ENCODE data around the gene PLIN4.
A peak's percentile ranks its signal among the peaks of the same experiment; 100 is the strongest.

The PLIN4 gene

GRCh38 chr19:4506449-4507149, 11.7 kb downstream of the PLIN4 start:
- DNase-seq (ENCODE audit: low read depth in 1 of 2, low spot score in 1 of 2), result peak; percentile 34 to 36
- H3K27ac ChIP-seq (replicated peaks), result no peak overlapping the region; the same call in 1 of the 2 replicates
- H3K4me3 ChIP-seq (replicated peaks; ENCODE audit: insufficient read depth, low read length), result no peak overlapping the region
- TF ChIP-seq, protein P1, sequence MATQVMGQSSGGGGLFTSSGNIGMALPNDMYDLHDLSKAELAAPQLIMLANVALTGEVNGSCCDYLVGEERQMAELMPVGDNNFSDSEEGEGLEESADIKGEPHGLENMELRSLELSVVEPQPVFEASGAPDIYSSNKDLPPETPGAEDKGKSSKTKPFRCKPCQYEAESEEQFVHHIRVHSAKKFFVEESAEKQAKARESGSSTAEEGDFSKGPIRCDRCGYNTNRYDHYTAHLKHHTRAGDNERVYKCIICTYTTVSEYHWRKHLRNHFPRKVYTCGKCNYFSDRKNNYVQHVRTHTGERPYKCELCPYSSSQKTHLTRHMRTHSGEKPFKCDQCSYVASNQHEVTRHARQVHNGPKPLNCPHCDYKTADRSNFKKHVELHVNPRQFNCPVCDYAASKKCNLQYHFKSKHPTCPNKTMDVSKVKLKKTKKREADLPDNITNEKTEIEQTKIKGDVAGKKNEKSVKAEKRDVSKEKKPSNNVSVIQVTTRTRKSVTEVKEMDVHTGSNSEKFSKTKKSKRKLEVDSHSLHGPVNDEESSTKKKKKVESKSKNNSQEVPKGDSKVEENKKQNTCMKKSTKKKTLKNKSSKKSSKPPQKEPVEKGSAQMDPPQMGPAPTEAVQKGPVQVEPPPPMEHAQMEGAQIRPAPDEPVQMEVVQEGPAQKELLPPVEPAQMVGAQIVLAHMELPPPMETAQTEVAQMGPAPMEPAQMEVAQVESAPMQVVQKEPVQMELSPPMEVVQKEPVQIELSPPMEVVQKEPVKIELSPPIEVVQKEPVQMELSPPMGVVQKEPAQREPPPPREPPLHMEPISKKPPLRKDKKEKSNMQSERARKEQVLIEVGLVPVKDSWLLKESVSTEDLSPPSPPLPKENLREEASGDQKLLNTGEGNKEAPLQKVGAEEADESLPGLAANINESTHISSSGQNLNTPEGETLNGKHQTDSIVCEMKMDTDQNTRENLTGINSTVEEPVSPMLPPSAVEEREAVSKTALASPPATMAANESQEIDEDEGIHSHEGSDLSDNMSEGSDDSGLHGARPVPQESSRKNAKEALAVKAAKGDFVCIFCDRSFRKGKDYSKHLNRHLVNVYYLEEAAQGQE (IDR thresholded peaks at IDR 0.05; ENCODE audit: insufficient replicate concordance, low read depth), result no peak
- TF ChIP-seq GABPA (IDR thresholded peaks at IDR 0.05; ENCODE audit: low read depth) (no peak), SPI1 (IDR thresholded peaks at IDR 0.05; ENCODE audit: borderline replicate concordance, low read depth) (no peak), POLR2AphosphoS5 (IDR thresholded peaks at IDR 0.05; ENCODE audit: low read depth) (no peak)
- no peaks in the 10 kb centered on the region for H3K27me3 ChIP-seq (ENCODE audit: insufficient read depth, poor library complexity, severe bottlenecking)

DNA sequence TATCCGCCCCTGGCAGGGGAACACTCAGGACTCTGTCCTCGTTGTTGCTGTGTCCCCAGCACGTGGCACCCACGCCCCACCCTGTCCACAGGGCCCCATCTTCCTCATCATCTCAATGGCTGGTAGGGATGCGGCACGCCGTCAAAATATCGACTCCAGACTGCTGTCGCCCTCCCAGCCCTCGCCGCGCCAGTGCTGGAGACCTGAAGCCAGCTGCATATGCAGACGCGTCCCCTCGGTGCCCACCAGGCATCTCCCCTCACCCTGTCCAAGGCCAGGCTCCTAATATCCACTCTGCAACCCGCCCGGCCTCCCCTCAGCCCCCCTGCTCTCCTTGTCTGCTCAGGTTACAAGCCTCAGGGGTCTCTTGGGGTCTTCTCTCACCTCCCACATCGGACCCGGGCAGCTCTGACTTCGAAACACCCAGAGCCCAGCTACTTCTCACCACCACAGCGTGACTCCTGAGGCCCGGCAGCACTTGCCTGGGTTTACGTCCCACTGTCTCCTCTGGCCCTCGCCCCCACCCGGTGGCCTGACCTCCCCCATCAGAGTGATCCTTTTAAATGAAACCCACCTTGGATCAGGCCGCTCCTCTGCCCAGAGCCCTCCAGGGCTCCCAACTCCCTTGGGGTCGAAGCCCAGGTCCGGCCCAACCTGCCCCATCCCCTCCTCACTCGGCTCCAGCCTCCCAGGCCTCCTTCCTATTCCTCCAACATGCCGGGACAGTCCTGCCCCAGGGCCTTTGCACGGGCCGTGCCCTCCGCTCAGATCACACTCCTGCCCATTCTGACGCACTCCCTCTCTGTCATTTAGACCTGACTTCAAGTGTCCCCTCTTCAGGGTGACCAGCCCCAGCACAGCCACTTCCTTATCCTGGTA, 12.5 kb downstream of the PLIN4 start:
- TF ChIP-seq GABPA (IDR thresholded peaks at IDR 0.05; ENCODE audit: low read depth) (no peak), POLR2AphosphoS5 (IDR thresholded peaks at IDR 0.05; ENCODE audit: low read depth) (no peak), SPI1 (IDR thresholded peaks at IDR 0.05; ENCODE audit: borderline replicate concordance, low read depth) (no peak)
- TF ChIP-seq, protein P2, sequence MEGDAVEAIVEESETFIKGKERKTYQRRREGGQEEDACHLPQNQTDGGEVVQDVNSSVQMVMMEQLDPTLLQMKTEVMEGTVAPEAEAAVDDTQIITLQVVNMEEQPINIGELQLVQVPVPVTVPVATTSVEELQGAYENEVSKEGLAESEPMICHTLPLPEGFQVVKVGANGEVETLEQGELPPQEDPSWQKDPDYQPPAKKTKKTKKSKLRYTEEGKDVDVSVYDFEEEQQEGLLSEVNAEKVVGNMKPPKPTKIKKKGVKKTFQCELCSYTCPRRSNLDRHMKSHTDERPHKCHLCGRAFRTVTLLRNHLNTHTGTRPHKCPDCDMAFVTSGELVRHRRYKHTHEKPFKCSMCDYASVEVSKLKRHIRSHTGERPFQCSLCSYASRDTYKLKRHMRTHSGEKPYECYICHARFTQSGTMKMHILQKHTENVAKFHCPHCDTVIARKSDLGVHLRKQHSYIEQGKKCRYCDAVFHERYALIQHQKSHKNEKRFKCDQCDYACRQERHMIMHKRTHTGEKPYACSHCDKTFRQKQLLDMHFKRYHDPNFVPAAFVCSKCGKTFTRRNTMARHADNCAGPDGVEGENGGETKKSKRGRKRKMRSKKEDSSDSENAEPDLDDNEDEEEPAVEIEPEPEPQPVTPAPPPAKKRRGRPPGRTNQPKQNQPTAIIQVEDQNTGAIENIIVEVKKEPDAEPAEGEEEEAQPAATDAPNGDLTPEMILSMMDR (IDR thresholded peaks at IDR 0.05; ENCODE audit: insufficient read depth, low read length), result no peak
- TF ChIP-seq, protein P1 (IDR thresholded peaks at IDR 0.05; ENCODE audit: insufficient replicate concordance, low read depth), result no peak
- H3K27me3 ChIP-seq (ENCODE audit: insufficient read depth, poor library complexity, severe bottlenecking), result no peaks in the 10 kb centered on the region
- no peak for DNase-seq (ENCODE audit: low read depth in 1 of 2, low spot score in 1 of 2)
- no peak overlapping the region for H3K4me3 ChIP-seq (replicated peaks; ENCODE audit: insufficient read depth, low read length)
- H3K27ac ChIP-seq (replicated peaks), result no peak overlapping the region; the same call in 1 of the 2 replicates

DNA sequence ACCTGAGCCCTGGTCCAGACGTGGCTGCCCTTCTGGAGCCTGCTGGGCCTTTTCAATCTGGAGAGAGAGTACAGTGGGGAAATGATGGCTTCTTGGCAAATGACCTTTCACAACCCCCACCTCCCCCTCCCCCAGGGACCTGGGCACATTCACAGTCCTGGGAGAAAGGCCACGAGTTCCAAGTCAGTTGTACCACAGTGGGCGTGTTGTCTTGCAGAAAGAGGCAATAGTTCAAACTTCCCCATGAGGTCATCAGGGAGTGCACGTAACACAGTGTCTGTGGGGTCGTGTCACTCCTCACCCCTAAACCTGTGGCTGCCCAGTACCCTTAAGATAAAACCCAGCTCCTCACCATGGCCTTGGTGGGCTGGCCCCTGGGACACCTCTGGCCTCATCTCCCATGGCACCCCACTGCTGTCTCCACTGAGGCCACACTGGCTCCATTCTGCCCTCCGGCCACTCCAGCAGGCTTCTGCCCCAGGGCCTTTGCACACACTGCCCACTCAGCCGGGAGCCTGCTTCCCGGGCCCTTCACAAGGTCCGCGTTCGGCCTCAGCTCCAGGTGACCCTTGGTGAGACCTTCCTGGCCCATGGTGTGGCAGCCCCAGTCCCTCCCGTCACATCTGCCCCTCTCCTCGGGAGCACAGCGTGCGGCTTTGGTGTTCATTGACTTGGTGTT, 13.3 kb downstream of the PLIN4 start:
- H3K27me3 ChIP-seq (ENCODE audit: insufficient read depth, poor library complexity, severe bottlenecking), result no peaks in the 10 kb centered on the region
- H3K4me3 ChIP-seq (replicated peaks; ENCODE audit: insufficient read depth, low read length), result no peak overlapping the region
- DNase-seq (ENCODE audit: low read depth in 1 of 2, low spot score in 1 of 2), result peak in 1 of 2 experiments; percentile 64
- TF ChIP-seq, protein P2 (IDR thresholded peaks at IDR 0.05; ENCODE audit: insufficient read depth, low read length), result no peak
- no peak for TF ChIP-seq POLR2AphosphoS5 (IDR thresholded peaks at IDR 0.05; ENCODE audit: low read depth)
- TF ChIP-seq SPI1 (IDR thresholded peaks at IDR 0.05; ENCODE audit: borderline replicate concordance, low read depth), result no peak
- no peak for TF ChIP-seq GABPA (IDR thresholded peaks at IDR 0.05; ENCODE audit: low read depth)
- TF ChIP-seq, protein P1 (IDR thresholded peaks at IDR 0.05; ENCODE audit: insufficient replicate concordance, low read depth), result no peak
- peak overlapping the region; percentile 24; the same call in 1 of the 2 replicates for H3K27ac ChIP-seq (replicated peaks)
